IgD-negative memory B cell (primary cell): ENCODE measurements around the gene GAS7. TPM values are rescaled to one million over a fixed set of nuclear protein-coding genes. Genes with fewer than 3 reads are reported as not detected.

ENCODE experiments used
- H3K27ac Mint-ChIP-seq, 3 donors: one replicate each; pipeline ENCODE4 v1.8.0; 2020 to 2022; ENCODE audit warnings: mild to moderate bottlenecking in 3 of 3, mixed read lengths in 3 of 3, moderate library complexity in 1 of 3
- H3K27me3 Mint-ChIP-seq: one replicate; pipeline ENCODE4 v1.8.0; 2021; ENCODE audit warnings: mixed read lengths
- H3K36me3 Mint-ChIP-seq: one replicate; pipeline ENCODE4 v1.8.0; 2020; ENCODE audit warnings: mild to moderate bottlenecking, mixed read lengths
- H3K4me1 Mint-ChIP-seq, 3 donors: one replicate each; pipeline ENCODE4 v1.8.0; 2020 to 2022; ENCODE audit warnings: mixed read lengths in 3 of 3, mild to moderate bottlenecking in 1 of 3
- H3K4me3 Mint-ChIP-seq, 4 donors: one replicate each; pipeline ENCODE4 v1.8.0; 2020 to 2022; ENCODE audit warnings: mild to moderate bottlenecking in 4 of 4, mixed read lengths in 4 of 4, moderate library complexity in 3 of 4
- H3K9me3 Mint-ChIP-seq, 3 donors: one replicate each; pipeline ENCODE4 v1.8.0; 2020 to 2021; ENCODE audit warnings: mixed read lengths in 3 of 3, mild to moderate bottlenecking in 1 of 3
- polyA plus RNA-seq: library from polyadenylated mRNA; unstranded; fragments of 300-500 nt; fragmentation: Illumina TruSeq; gene quantifications from one replicate; pipeline ENCODE4 v1.2.3, GENCODE V29; 2021

Gene GAS7
- polyA plus RNA-seq, 1 donor from 2014 or later: 1.7 TPM

DNA sequence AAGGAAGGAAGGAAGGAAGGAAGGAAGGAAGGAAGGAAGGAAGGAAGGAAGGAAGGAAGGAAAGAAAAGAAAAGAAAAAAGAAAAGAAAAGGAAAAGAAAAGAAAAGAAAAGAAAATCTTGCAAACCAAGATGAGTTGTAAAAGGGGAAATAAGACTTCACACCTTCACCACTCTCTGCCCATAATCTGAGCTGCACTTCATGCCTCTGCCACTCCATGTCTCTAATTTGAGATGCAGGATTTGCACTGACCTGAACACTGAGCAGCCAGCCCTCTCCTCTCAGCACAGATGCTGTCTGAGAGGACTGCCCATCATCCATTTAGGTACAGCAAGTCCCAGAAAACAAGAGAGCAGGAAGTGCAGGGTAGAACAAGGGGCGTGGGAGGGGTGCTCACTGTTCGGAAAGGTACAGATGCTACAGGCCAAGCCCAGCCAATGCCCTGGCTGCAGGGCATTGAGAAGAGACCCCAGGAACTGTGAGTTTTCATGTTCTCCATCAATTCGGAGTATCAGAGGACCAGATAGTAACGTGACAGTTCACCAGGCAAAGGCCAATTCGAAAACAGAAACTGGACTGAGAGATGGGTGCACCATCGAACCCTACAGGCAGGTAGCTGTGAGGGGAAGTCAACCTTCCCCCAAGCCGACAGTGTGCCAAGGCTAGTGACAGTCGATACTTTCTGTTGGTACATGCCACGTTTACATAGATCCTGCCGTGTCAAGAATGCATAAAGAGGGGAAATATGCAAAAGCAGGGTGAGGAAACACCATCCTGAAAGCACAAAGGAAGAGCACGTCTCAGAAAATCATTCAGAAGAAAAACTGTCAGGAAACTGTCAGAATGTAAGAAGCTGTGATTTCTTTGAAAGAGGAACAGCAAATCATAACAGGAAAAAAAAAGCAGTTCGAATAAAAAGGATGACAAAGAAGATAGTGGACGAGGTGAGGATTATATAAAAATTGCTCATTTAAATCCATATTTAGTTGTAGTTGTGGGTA lies 151.3 kb downstream of the GAS7 start:
- Mint-ChIP-seq H3K9me3 (no peaks in the 10 kb centered on the region), H3K4me1 (peaks cover 16 to 21% (median 19%) of the 10 kb centered on the region in 3 donors), H3K27me3 (peaks cover 5% of the 10 kb centered on the region), H3K27ac (peak overlapping the region in 2 of 3 donors; percentile 82 to 89), H3K4me3 (peak overlapping the region; percentile 6 to 90 (median 56)), H3K36me3 (peaks cover 3% of the 10 kb centered on the region)

DNA sequence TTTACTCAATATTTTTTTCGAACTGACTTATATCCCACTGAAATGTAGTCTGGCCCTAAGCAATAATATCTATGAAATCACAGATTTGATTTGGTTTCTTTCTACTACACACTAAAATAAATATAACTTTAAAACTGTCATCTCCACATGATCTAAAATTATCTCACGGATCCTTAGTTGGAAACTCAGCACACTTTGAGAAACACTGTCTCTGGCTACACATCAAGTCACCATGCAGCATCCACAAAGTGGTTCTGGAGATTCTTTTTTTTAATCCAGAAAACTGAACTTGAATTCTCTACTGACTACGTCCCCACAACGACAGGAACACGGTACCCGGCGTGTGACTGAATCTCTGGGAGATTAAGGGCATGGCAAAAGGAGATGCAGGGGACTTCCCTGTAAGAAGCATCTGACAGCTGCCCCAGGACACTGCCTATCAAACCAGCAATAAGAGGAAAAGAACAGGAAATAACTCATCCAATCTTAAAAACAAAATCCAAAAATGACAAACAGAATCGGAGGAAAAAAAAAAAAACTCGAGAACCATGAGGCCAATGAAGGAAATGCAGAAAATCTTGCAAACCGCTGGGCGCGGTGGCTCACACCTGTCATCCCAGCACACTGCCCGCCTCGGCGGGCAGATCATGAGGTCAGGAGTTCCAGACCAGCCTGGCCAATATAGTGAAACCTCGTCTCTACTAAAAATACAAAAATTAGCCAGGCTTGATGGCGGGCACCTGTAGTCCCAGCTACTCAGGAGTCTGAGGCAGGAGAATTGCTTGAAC lies 152.3 kb downstream of the GAS7 start:
- Mint-ChIP-seq H3K4me1 (peaks cover 18 to 21% (median 20%) of the 10 kb centered on the region in 3 donors), H3K27ac (peak overlapping the region in 1 of 3 donors; percentile 95), H3K9me3 (no peaks in the 10 kb centered on the region), H3K36me3 (peaks cover 3% of the 10 kb centered on the region), H3K27me3 (peaks cover 8% of the 10 kb centered on the region), H3K4me3 (peak overlapping the region in 1 of 4 donors; percentile 75)

DNA sequence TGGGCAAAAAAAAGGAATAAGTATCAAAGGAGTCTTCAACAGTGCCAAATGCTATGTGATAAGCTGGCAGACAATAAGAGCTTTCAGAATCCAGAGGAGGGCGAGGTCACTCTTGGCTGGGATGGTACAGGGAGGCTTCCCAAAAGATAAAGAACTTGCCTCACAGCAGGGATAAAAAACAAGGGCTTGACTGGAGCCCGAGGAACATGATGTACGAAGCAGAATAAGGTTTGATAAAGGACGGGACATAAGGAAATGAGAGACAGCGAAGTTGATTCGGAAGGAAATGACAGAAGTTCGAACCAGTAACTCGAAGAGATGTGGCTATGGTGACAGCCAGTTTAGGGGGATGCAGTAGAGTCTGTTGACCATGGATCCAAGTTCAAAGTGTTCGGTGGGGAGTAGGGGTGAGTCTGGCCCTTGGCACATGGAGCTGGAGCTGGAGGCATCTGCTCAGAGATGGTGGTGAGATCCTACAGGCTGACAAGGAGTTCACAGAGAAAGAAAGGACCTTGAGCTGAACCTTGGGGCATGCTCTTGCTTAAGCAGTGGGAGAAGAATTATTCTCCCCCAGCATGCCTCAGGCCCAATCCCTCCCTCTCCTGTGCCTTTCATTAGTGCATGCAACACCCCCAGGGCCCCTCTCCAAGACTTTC lies 155.7 kb downstream of the GAS7 start:
- Mint-ChIP-seq H3K4me1 (peaks cover 21 to 23% (median 23%) of the 10 kb centered on the region in 3 donors), H3K9me3 (no peaks in the 10 kb centered on the region), H3K36me3 (peaks cover 3% of the 10 kb centered on the region), H3K27ac (peak overlapping the region in 1 of 3 donors; percentile 57), H3K4me3 (peak overlapping the region in 1 of 4 donors; percentile 69), H3K27me3 (peaks cover 11% of the 10 kb centered on the region)

DNA sequence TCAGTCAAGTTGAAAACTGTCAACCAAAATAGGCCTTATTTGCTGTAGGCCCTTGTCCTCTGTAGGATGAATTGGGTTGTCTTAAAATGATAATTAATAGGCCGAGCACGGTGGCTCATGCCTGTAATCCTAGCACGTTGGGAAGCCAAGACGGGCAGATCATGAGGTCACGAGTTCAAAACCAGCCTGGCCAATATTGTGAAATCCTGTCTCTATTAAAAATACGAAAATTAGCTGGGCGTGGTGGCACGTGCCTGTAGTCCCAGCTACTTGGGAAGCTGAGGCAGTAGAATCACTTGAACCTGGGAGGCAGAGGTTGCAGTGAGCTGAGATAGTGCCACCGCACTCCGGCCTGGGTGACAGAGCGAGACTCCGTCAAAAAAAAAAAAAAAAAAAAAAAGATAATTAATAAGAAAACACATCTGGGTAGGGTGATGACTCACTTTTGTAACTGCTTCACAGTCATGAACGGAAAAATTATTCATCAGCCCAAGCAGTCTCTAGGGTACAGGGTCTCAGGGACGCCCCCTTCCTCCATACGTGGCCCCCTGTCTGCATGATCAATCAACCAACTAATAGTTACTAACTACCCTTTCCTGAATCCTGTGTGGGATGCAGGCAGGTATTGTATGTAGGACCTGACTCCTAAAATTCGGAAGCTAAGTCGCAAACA lies 156.4 kb downstream of the GAS7 start:
- Mint-ChIP-seq H3K4me1 (peaks cover 15 to 17% (median 16%) of the 10 kb centered on the region in 3 donors), H3K36me3 (peaks cover 3% of the 10 kb centered on the region), H3K27me3 (peaks cover 9% of the 10 kb centered on the region), H3K9me3 (no peaks in the 10 kb centered on the region), H3K27ac (peak overlapping the region in 1 of 3 donors; percentile 57), H3K4me3 (no peak overlapping the region)

DNA sequence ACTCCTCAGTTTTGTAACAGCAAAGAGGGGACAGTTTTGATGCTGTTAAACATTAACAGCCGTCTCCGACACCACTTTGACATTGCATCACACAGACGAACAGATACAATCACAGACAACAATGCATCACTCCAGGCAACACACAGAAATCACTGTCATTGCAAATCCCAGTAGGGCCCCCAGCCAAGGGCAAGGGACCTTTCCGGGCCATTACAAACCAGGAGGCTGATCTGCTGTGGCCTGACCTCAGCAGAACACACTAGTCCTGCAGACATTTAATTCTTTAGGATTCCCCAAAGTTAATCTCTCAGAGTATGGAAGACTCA lies 157.2 kb downstream of the GAS7 start:
- no peak overlapping the region for H3K27ac Mint-ChIP-seq
- H3K4me3 Mint-ChIP-seq: peak overlapping the region in 1 of 4 donors; percentile 10
- peaks cover 3% of the 10 kb centered on the region for H3K36me3 Mint-ChIP-seq
- peaks cover 6% of the 10 kb centered on the region for H3K27me3 Mint-ChIP-seq
- H3K9me3 Mint-ChIP-seq: no peaks in the 10 kb centered on the region
- H3K4me1 Mint-ChIP-seq: peaks cover 10 to 13% (median 12%) of the 10 kb centered on the region in 3 donors

DNA sequence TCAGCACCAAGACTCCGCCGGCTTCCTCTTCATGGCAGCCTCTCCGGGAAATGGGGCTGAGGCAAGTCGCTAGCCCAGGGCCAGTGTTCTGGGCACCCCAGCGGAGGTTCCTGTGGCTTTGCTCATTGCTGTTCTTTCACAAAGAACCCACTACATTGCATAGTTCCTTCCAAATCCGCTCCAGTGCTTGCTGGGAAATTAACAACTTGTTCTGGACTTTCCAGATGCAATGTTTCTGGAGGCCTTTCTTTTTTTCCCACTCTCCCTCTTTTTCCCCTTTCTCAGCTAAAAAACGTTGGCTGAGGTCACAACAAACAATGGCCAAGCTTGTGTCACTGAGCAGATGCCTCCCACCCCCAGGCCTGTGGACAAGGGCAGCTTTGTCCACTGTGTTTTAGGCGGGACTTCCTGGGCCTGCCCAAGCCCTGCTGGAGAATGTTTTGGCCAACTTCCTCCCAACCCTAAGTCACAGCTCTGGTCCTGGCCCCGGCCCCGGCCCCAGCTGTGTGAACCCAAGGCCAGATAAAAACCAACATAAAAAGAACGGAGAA lies 161.8 kb downstream of the GAS7 start:
- peaks cover 6% of the 10 kb centered on the region for H3K27me3 Mint-ChIP-seq
- no peak overlapping the region for H3K4me3 Mint-ChIP-seq
- H3K27ac Mint-ChIP-seq: no peak overlapping the region
- H3K36me3 Mint-ChIP-seq: no peaks in the 10 kb centered on the region
- H3K9me3 Mint-ChIP-seq: no peaks in the 10 kb centered on the region
- peaks cover 14 to 20% (median 16%) of the 10 kb centered on the region in 3 donors for H3K4me1 Mint-ChIP-seq

DNA sequence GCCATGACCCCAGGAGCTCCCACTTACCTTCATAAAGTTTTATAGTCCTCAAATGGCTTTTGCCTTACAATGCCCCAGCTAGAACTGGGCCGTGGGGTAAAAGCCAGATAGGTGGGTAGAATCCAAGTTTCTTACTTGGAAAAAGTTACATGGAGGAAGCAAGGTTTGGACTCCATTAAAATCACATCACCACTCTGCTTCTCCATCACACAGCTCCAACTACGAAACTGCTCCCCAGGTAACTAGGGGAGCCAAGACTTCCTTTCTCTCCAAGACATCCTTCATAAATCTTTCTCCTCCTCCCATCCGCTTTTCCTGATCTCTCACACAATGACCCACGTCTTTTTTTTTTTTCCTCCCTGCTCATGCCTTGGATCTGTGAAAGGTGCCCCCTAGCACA lies 162.5 kb downstream of the GAS7 start:
- H3K9me3 Mint-ChIP-seq: no peaks in the 10 kb centered on the region
- H3K27me3 Mint-ChIP-seq: peaks cover 3% of the 10 kb centered on the region
- no peak overlapping the region for H3K4me3 Mint-ChIP-seq
- H3K36me3 Mint-ChIP-seq: no peaks in the 10 kb centered on the region
- no peak overlapping the region for H3K27ac Mint-ChIP-seq
- H3K4me1 Mint-ChIP-seq: peaks cover 14 to 19% (median 15%) of the 10 kb centered on the region in 3 donors

DNA sequence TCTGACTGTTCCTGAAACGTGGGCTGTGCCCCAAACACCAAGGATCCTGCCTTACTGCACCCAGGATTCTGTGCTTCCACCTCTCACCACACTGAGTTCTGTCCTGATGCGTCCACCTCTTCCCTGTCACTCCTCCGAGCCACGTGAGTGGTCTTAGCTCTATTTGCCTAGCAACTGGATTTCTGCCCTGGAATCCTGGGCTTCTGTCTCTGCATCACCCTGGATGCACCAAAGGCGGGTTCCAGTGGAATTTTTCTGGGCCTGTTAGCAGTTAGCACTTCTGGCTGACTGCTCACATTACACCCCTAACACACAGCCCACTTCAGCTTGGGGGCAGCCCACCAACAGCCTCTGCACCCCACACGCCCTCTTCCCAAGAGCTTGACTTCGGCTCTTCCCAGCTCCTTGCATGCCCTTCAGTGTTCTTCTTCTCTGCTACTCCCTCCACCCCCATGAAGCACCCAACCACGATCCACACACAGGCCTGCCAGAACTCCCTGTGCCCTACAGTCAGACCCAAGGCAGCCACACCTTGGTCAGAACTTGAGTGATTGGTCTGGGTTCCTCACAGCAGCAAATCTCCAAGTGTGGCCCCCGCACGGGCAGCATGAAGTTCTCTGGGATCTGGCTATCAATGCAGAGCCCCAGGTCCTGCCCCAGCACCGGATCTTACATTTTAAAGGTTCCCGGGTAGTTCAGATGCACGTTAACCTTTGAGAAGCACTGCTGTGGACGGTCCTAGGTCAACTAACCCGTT lies 163.5 kb downstream of the GAS7 start:
- no peaks in the 10 kb centered on the region for H3K36me3 Mint-ChIP-seq
- no peak overlapping the region for H3K27ac Mint-ChIP-seq
- peaks cover 8 to 11% (median 8%) of the 10 kb centered on the region in 3 donors for H3K4me1 Mint-ChIP-seq
- H3K27me3 Mint-ChIP-seq: peaks cover 1% of the 10 kb centered on the region
- peak overlapping the region in 2 of 4 donors; percentile 12 to 74 for H3K4me3 Mint-ChIP-seq
- H3K9me3 Mint-ChIP-seq: no peaks in the 10 kb centered on the region

DNA sequence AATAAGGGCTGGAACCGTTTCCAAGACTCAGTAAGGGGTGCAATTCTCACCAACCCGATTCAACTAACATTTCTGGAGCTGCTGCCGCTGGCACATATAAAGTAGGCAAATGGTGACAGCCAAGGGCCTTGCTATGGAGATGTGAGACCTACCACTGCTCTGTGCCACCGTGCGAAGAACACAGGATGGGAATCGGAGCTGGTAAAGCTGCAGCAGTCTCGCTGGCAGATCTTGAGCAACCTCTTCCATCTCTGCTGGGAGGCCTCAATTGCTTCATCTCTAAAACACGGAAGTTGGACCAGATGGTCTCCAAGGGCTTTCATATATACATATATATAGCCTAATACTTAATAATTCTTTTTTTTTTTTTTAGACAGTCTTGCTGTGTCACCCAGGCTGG lies 164.4 kb downstream of the GAS7 start:
- Mint-ChIP-seq H3K36me3 (no peaks in the 10 kb centered on the region), H3K9me3 (no peaks in the 10 kb centered on the region), H3K4me1 (peaks cover 7 to 11% (median 8%) of the 10 kb centered on the region in 3 donors), H3K27me3 (no peaks in the 10 kb centered on the region), H3K27ac (peak overlapping the region in 1 of 3 donors; percentile 62), H3K4me3 (peak overlapping the region in 3 of 4 donors; percentile 4 to 80 (median 73))

DNA sequence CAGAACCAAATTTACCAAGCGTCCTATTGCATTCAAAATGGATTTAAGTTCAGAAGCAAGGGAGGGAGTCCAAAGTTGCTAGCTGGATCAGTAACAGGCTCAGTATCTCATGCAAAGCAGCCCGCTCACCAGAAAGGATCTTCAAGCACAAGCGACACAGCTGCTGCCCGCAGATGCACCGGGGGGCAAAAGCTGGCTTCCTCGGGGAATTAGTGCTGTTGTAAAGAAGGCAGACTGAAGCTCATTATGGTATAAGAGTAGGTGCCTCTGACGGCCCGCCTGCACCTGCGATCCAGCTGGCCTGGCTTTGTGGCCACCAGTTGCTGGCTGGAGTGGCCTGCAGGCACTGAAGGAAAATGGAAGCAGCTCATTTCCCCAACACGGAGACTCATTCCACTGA lies 165.0 kb downstream of the GAS7 start:
- peak overlapping the region in 3 of 4 donors; percentile 4 to 80 (median 73) for H3K4me3 Mint-ChIP-seq
- no peaks in the 10 kb centered on the region for H3K36me3 Mint-ChIP-seq
- H3K27me3 Mint-ChIP-seq: no peaks in the 10 kb centered on the region
- H3K27ac Mint-ChIP-seq: peak overlapping the region in 2 of 3 donors; percentile 2 to 62
- H3K4me1 Mint-ChIP-seq: peaks cover 7 to 11% (median 8%) of the 10 kb centered on the region in 3 donors
- no peaks in the 10 kb centered on the region for H3K9me3 Mint-ChIP-seq

DNA sequence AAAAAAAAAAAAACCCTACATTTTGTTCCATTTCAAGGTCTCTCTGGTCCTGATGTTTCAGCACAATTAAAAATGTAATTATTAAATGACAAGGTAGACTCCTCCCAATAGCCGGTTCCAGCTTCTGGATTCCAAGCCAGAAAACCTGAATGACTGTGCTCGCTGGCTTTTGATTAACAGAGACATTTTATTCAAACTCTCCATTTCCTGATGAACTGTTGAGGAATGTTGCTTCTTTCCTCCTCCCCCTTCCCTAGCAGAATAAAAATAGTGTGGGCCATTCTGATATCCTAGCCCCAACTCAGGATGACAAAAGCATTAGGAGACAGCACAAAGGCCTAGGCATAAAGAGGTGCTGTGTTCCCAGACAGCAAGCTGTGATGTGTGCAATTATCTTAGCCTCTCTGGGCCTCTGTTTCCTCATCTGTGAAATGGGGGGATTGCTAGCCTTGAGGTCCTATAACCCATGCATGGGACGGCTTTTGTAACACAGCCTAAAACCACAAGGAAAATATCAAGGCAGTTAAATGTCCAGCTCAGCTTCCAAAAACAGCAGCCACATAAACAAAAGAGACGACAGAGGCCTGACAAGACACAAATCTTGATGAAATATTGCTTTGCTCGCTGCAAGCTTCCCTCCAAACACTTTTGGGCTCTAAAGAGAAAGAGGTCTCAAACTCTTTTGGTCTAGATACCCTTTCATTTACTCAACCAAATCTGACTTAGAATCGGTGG lies 166.1 kb downstream of the GAS7 start:
- H3K9me3 Mint-ChIP-seq: no peaks in the 10 kb centered on the region
- H3K4me1 Mint-ChIP-seq: peaks cover 7 to 11% (median 8%) of the 10 kb centered on the region in 3 donors
- no peak overlapping the region for H3K27ac Mint-ChIP-seq
- H3K4me3 Mint-ChIP-seq: no peak overlapping the region
- no peaks in the 10 kb centered on the region for H3K36me3 Mint-ChIP-seq
- no peaks in the 10 kb centered on the region for H3K27me3 Mint-ChIP-seq

DNA sequence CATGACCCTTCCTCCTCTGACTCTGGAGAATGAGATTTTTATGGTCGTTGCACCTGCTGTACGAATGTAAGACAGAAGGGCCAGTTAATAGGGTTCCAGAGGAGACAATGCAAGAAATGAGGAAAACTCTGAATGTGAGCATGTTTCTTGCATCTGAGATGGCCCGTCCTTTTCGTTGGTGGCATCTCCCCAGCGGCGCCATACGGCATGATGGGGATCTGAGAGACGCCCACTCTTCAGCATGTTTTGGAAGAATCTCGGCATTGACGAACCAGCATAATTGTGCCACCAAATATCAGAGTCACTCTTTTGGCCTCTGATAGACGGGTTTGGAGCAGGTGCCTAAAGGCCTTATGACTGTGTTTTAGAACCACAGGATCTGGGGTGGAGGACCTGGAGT lies 166.8 kb downstream of the GAS7 start:
- H3K27ac Mint-ChIP-seq: no peak overlapping the region
- no peaks in the 10 kb centered on the region for H3K9me3 Mint-ChIP-seq
- H3K36me3 Mint-ChIP-seq: no peaks in the 10 kb centered on the region
- H3K27me3 Mint-ChIP-seq: no peaks in the 10 kb centered on the region
- no peak overlapping the region for H3K4me3 Mint-ChIP-seq
- peaks cover 7 to 11% (median 8%) of the 10 kb centered on the region in 3 donors for H3K4me1 Mint-ChIP-seq

DNA sequence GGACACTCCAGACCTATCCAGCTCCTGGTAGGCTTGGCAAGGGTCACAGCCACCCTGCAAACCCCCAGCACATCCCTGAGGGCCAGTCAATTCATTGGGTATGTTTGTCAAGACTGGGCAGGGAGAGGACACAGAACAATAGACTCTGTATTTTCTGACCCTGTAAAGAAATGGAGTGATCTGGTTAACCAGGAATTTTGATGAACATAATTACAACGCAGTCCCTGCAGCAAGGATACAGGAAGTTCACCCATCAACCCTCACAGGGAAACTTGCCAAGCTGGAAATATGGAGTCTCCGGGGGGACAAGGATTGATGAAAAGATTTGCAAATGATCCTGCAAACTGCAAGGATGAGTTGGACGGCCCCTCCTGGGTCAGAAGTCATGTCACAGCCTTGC lies 167.3 kb downstream of the GAS7 start:
- peak overlapping the region in 1 of 3 donors; percentile 92 for H3K27ac Mint-ChIP-seq
- H3K4me3 Mint-ChIP-seq: no peak overlapping the region
- no peaks in the 10 kb centered on the region for H3K9me3 Mint-ChIP-seq
- no peaks in the 10 kb centered on the region for H3K27me3 Mint-ChIP-seq
- H3K4me1 Mint-ChIP-seq: peaks cover 7 to 11% (median 8%) of the 10 kb centered on the region in 3 donors
- no peaks in the 10 kb centered on the region for H3K36me3 Mint-ChIP-seq
